SK-N-SH treated with all-trans-retinoic acid at 6 μM for 48 hours (cell line): ENCODE data around the gene FOSL1.

ENCODE experiments used
- ARNTL ChIP-seq: fragments of 450-650 bp; formaldehyde crosslinking; IDR thresholded peaks from 2 replicates; pipeline ENCODE4 v1.5.0; 2020; ENCODE audit warnings: low read depth, mild to moderate bottlenecking, moderate library complexity, borderline replicate concordance
- CREB5 ChIP-seq: fragments of 250-450 bp; sonication (Bioruptor Pico); IDR thresholded peaks from 2 replicates; pipeline ENCODE4 v1.5.1; 2020; ENCODE audit warnings: low read depth, mild to moderate bottlenecking, moderate library complexity
- CSDC2 ChIP-seq: fragments of 250-450 bp; sonication (Bioruptor Pico); IDR thresholded peaks from 2 replicates; pipeline ENCODE4 v1.5.0; 2020; ENCODE audit warnings: mild to moderate bottlenecking, moderate library complexity
- CSRNP3 ChIP-seq: fragments of 250-450 bp; sonication (Bioruptor Pico); IDR thresholded peaks from 2 replicates; pipeline ENCODE4 v1.5.1; 2021; ENCODE audit warnings: mild to moderate bottlenecking, moderate library complexity
- ISL1 ChIP-seq: fragments of 250-450 bp; sonication (Bioruptor Pico); IDR thresholded peaks from 2 replicates; pipeline ENCODE4 v2.1.2; 2022; ENCODE audit warnings: mild to moderate bottlenecking, moderate library complexity
- OSR1 ChIP-seq: fragments of 250-450 bp; sonication (Bioruptor Pico); IDR thresholded peaks from 2 replicates; pipeline ENCODE4 v1.8.0; 2022; ENCODE audit warnings: moderate library complexity, mild to moderate bottlenecking, inconsistent platforms
- PPARA ChIP-seq: fragments of 250-450 bp; sonication (Bioruptor Pico); IDR thresholded peaks from 2 replicates; pipeline ENCODE4 v1.5.0; 2020; ENCODE audit warnings: mild to moderate bottlenecking, borderline replicate concordance
- RARB ChIP-seq: fragments of 250-450 bp; sonication (Bioruptor Pico); IDR thresholded peaks from 2 replicates; pipeline ENCODE4 v1.8.0; 2021; ENCODE audit warnings: mild to moderate bottlenecking, moderate library complexity
- TOX ChIP-seq: fragments of 250-450 bp; sonication (Bioruptor Pico); IDR thresholded peaks from 2 replicates; pipeline ENCODE4 v1.8.0; 2021; ENCODE audit warnings: mild to moderate bottlenecking, moderate library complexity, borderline replicate concordance
- ZFP3 ChIP-seq: fragments of 250-450 bp; sonication (Bioruptor Pico); IDR thresholded peaks from 2 replicates; pipeline ENCODE4 v1.5.0; 2020; ENCODE audit warnings: mild to moderate bottlenecking, moderate library complexity
- ZFP30 ChIP-seq: fragments of 450-650 bp; formaldehyde crosslinking; IDR thresholded peaks from 2 replicates; pipeline ENCODE4 v1.5.0; 2022; ENCODE audit warnings: mild to moderate bottlenecking, moderate library complexity
- ZNF8 ChIP-seq: fragments of 450-650 bp; formaldehyde crosslinking; IDR thresholded peaks from 2 replicates; pipeline ENCODE4 v1.5.0; 2020; ENCODE audit warnings: mild to moderate bottlenecking, moderate library complexity
- TF ChIP-seq, protein P1 (sequence below): fragments of 250-450 bp; sonication (Bioruptor Pico); IDR thresholded peaks from 2 replicates; pipeline ENCODE4 v1.8.0; 2020; ENCODE audit warnings: mild to moderate bottlenecking, moderate library complexity, borderline replicate concordance
- TF ChIP-seq, protein P2 (sequence below): fragments of 250-450 bp; sonication (Bioruptor Pico); IDR thresholded peaks from 2 replicates; pipeline ENCODE4 v1.8.0; 2021; ENCODE audit warnings: low read depth, mild to moderate bottlenecking, moderate library complexity, borderline replicate concordance

DNA sequence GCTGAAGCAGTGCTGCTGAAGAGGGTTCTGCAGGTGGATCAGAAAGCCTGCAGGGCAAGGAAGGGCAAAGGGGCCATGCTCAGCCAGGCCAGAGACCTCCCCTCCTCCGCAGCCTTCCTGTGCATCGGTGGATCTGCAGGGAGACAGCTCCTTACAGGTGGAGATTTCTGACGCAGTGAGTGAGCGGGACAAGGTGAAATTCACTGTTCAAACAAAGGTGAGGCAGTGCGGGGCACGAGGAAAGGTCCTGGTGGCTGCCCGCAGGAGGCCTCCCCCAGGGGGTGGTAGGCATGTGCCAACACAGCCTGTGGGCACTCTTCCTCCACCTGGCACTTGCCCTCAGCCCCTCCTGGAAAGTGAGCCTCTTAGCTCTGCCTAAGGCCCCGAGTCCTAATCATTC lies 50.8 kb downstream of the FOSL1 start:
- TF ChIP-seq RARB (no peak), PPARA (CRISPR knock-in tag) (no peak), ZFP3 (CRISPR knock-in tag) (no peak), ARNTL (CRISPR knock-in tag) (no peak), ZFP30 (CRISPR knock-in tag) (no peak), CSRNP3 (CRISPR knock-in tag) (no peak), TOX (CRISPR knock-in tag) (no peak), CREB5 (no peak), ISL1 (CRISPR knock-in tag) (no peak), OSR1 (CRISPR knock-in tag) (no peak), ZNF8 (CRISPR knock-in tag) (no peak), CSDC2 (CRISPR knock-in tag) (no peak)
- TF ChIP-seq, protein P1, sequence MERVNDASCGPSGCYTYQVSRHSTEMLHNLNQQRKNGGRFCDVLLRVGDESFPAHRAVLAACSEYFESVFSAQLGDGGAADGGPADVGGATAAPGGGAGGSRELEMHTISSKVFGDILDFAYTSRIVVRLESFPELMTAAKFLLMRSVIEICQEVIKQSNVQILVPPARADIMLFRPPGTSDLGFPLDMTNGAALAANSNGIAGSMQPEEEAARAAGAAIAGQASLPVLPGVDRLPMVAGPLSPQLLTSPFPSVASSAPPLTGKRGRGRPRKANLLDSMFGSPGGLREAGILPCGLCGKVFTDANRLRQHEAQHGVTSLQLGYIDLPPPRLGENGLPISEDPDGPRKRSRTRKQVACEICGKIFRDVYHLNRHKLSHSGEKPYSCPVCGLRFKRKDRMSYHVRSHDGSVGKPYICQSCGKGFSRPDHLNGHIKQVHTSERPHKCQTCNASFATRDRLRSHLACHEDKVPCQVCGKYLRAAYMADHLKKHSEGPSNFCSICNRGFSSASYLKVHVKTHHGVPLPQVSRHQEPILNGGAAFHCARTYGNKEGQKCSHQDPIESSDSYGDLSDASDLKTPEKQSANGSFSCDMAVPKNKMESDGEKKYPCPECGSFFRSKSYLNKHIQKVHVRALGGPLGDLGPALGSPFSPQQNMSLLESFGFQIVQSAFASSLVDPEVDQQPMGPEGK (CRISPR knock-in tag), result no peak
- TF ChIP-seq, protein P2, sequence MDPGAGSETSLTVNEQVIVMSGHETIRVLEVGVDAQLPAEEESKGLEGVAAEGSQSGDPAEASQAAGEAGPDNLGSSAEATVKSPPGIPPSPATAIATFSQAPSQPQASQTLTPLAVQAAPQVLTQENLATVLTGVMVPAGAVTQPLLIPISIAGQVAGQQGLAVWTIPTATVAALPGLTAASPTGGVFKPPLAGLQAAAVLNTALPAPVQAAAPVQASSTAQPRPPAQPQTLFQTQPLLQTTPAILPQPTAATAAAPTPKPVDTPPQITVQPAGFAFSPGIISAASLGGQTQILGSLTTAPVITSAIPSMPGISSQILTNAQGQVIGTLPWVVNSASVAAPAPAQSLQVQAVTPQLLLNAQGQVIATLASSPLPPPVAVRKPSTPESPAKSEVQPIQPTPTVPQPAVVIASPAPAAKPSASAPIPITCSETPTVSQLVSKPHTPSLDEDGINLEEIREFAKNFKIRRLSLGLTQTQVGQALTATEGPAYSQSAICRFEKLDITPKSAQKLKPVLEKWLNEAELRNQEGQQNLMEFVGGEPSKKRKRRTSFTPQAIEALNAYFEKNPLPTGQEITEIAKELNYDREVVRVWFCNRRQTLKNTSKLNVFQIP (CRISPR knock-in tag), result no peak
